ENCODE measurements around the gene RPGRIP1L.

Gene RPGRIP1L

DNA sequence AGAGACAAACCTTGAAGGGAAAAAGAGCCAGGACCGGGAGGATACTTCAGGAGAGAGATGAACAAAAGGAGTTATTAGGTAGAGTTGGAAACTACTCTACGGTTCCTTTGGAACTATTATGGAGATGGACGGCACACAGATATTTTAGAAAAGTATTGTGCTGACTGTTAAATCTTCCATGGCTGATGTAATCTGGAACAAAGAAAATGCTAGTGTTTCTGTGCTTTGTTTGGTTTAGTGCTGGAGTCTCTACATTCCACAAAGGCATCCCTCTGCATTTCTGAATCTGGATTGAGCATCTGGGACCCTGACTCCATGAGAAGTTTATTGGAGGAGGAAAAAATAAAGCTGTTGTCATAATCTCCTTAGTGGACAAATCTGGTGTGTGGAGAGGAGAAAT, 57.2 kb downstream of the RPGRIP1L start:
- TF ChIP-seq GATA2 (IDR thresholded peaks at IDR 0.05; ENCODE audit: low read depth, low read length) (no peak), GATA3 (IDR thresholded peaks at IDR 0.05; ENCODE audit: low read depth, low read length) (no peak)

- TF ChIP-seq GATA3 (IDR thresholded peaks at IDR 0.05; ENCODE audit: low read depth, low read length) (no peak), GATA2 (IDR thresholded peaks at IDR 0.05; ENCODE audit: low read depth, low read length) (no peak)
Measured at GRCh38 chr16:53643474-53643873, 60.2 kb downstream of the RPGRIP1L start.

- TF ChIP-seq GATA2 (IDR thresholded peaks at IDR 0.05; ENCODE audit: low read depth, low read length) (no peak), GATA3 (IDR thresholded peaks at IDR 0.05; ENCODE audit: low read depth, low read length) (no peak)
Measured at GRCh38 chr16:53642094-53642493, 61.6 kb downstream of the RPGRIP1L start.

GRCh38 chr16:53636978-53637377, 66.7 kb downstream of the RPGRIP1L start:
- TF ChIP-seq GATA2 (IDR thresholded peaks at IDR 0.05; ENCODE audit: low read depth, low read length) (no peak), GATA3 (IDR thresholded peaks at IDR 0.05; ENCODE audit: low read depth, low read length) (no peak)

DNA sequence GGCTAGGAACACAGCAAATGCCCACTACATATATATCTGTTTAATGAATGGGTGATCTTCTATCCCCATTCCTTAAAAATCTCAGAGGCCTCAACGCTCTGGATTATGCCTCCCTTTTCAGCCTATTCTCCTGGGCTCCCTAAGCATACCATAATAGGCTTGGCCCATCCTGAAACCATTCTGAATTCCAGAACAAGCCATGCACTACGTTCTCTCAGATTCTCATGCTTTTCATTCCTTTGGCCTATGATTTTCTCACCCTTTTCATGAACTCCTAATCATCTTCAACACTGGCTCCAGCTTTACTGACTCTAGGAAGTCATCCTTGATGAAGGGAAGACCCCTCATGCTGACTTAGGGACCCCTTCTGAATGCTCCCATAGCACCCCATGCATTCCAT, 71.1 kb downstream of the RPGRIP1L start:
- no peak for TF ChIP-seq GATA3 (IDR thresholded peaks at IDR 0.05; ENCODE audit: low read depth, low read length)
- TF ChIP-seq GATA2 (IDR thresholded peaks at IDR 0.05; ENCODE audit: low read depth, low read length) = no peak

- TF ChIP-seq GATA2 (IDR thresholded peaks at IDR 0.05; ENCODE audit: low read depth, low read length) (no peak), GATA3 (IDR thresholded peaks at IDR 0.05; ENCODE audit: low read depth, low read length) (no peak)
Measured at GRCh38 chr16:53631236-53632025, 72.2 kb downstream of the RPGRIP1L start.

- TF ChIP-seq GATA3 (IDR thresholded peaks at IDR 0.05; ENCODE audit: low read depth, low read length) (no peak), GATA2 (IDR thresholded peaks at IDR 0.05; ENCODE audit: low read depth, low read length) (no peak)
Measured at GRCh38 chr16:53629607-53630312, 73.9 kb downstream of the RPGRIP1L start.

- no peak for TF ChIP-seq GATA3 (IDR thresholded peaks at IDR 0.05; ENCODE audit: low read depth, low read length)
- TF ChIP-seq GATA2 (IDR thresholded peaks at IDR 0.05; ENCODE audit: low read depth, low read length) = no peak
Measured at GRCh38 chr16:53629151-53629550, 74.5 kb downstream of the RPGRIP1L start.

DNA sequence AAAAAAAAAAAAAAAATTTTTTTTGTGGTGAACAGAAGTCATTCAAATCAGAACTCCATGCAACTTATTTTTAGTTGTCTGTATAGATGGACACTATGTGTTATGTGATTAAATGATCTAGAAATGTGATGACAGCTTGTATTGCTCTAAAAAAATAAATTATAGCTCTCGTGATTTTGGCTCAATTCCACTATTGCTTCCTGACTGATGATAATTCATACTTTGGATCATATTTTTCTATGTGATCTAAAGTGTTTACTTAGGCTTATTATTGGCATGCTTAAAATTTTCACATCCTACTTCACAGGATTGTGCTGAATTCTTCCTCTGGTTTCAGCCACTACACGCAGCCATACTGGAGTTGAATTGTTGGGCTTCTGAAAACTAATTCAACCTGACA, 76.8 kb downstream of the RPGRIP1L start:
- TF ChIP-seq GATA3 (IDR thresholded peaks at IDR 0.05; ENCODE audit: low read depth, low read length) = no peak

DNA sequence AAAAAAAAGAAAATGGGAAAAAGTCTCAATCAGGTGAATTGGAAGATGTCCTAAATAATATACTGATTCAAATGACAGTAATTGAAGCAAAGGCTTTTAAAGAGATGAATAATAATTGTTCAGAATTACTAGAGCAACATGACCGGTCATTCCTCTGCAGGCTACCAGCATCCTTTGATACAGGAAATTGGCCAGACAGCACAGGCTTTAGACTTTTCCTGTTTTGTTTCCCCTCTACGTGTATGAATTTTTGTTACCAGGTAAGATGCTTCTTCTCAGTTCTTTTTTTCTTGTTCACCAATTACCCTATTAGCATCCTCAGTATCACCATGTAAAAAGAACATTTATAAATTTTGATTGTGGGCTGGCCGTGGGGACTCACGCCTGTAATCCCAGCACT, 77.5 kb downstream of the RPGRIP1L start:
- TF ChIP-seq GATA2 (IDR thresholded peaks at IDR 0.05; ENCODE audit: low read depth, low read length) (no peak), GATA3 (IDR thresholded peaks at IDR 0.05; ENCODE audit: low read depth, low read length) (no peak)

GRCh38 chr16:53625221-53625620, 78.4 kb downstream of the RPGRIP1L start:
- TF ChIP-seq GATA3 (IDR thresholded peaks at IDR 0.05; ENCODE audit: low read depth, low read length) = no peak
- TF ChIP-seq GATA2 (IDR thresholded peaks at IDR 0.05; ENCODE audit: low read depth, low read length) = no peak

- TF ChIP-seq GATA3 (IDR thresholded peaks at IDR 0.05; ENCODE audit: low read depth, low read length) = no peak
- TF ChIP-seq GATA2 (IDR thresholded peaks at IDR 0.05; ENCODE audit: low read depth, low read length) = no peak
Measured at GRCh38 chr16:53622315-53622714, 81.3 kb downstream of the RPGRIP1L start.

- no peak for TF ChIP-seq GATA2 (IDR thresholded peaks at IDR 0.05; ENCODE audit: low read depth, low read length)
- TF ChIP-seq GATA3 (IDR thresholded peaks at IDR 0.05; ENCODE audit: low read depth, low read length) = no peak
Measured at GRCh38 chr16:53620476-53620875, 83.2 kb downstream of the RPGRIP1L start.

DNA sequence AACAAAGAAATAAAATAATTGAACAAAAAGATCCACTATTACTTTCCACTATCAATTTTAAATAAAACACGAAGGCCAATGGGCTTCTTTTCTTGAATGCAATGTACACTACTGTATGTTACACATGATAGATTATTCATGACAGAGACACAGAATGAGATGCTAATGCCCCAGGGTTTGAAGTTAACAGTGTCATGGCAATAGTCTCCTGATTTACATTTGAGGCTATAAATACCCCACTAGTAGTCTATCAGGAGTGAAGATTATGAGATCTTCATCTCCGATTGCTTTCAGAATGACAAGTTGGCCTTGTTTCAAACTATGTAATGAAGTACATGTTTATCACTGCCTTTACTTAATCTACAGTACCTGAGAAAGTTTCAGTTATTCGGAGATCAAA, 84.4 kb downstream of the RPGRIP1L start:
- TF ChIP-seq GATA2 (IDR thresholded peaks at IDR 0.05; ENCODE audit: low read depth, low read length) (no peak), GATA3 (IDR thresholded peaks at IDR 0.05; ENCODE audit: low read depth, low read length) (no peak)

- TF ChIP-seq GATA2 (IDR thresholded peaks at IDR 0.05; ENCODE audit: low read depth, low read length) = no peak
- no peak for TF ChIP-seq GATA3 (IDR thresholded peaks at IDR 0.05; ENCODE audit: low read depth, low read length)
Measured at GRCh38 chr16:53614346-53614745, 89.3 kb downstream of the RPGRIP1L start.
